Activated CD8-positive, alpha-beta memory T cell treated with anti-CD3 and anti-CD28 coated beads, Interleukin-2, amount 10 ng/mL, durations not matched to agents 7 days and 5 days (primary cell): ENCODE results near the gene POM121L2. TPM values are rescaled to one million over a fixed set of nuclear protein-coding genes. Genes with fewer than 3 reads are reported as not detected.

ENCODE experiments used
- ATAC-seq: fragments of 150-1000 bp; cut with Tn5 transposase; one replicate; pipeline ENCODE4 v1.10.0; 2021; ENCODE audit warnings: moderate library complexity
- CTCF ChIA-PET: fragments of 350-600 bp; sonication (Branson Sonifier 250); formaldehyde crosslinking; loops from one replicate; lab custom pipeline; 2021; ENCODE audit warnings: antibody characterized with exemption; lab: Charles Lee
- DNase-seq: peaks from one replicate; pipeline ENCODE4 v3.0.0-alpha.2; 2020
- H3K27ac Mint-ChIP-seq: one replicate; pipeline ENCODE4 v1.8.0; 2021; ENCODE audit warnings: mild to moderate bottlenecking, mixed read lengths
- H3K27me3 Mint-ChIP-seq: one replicate; pipeline ENCODE4 v1.8.0; 2021; ENCODE audit warnings: mixed read lengths
- H3K36me3 Mint-ChIP-seq: one replicate; pipeline ENCODE4 v1.8.0; 2021; ENCODE audit warnings: mild to moderate bottlenecking, mixed read lengths
- H3K4me1 Mint-ChIP-seq: one replicate; pipeline ENCODE4 v1.8.0; 2021; ENCODE audit warnings: mixed read lengths
- H3K4me3 Mint-ChIP-seq: one replicate; pipeline ENCODE4 v1.8.0; 2021; ENCODE audit warnings: mild to moderate bottlenecking, moderate library complexity, mixed read lengths
- H3K9me3 Mint-ChIP-seq: one replicate; pipeline ENCODE4 v1.8.0; 2022; ENCODE audit warnings: low read depth, mixed read lengths
- total RNA-seq, 2 experiments: library from RNA; stranded (reverse); gene quantifications; one replicate each; pipeline ENCODE4 v1.2.3, GENCODE V29; 2021

POM121L2 gene
- not detected for total RNA-seq

- H3K4me1 Mint-ChIP-seq = peaks cover 10% of the 10 kb centered on the region
- no peak within 1 kb of the TSS for H3K27ac Mint-ChIP-seq
- ATAC-seq (peak; percentile 76), DNase-seq (peak; percentile 73)
- peak within 1 kb of the TSS; percentile 70 for H3K4me3 Mint-ChIP-seq
- no peaks in the 10 kb centered on the region for H3K36me3 Mint-ChIP-seq
- CTCF ChIA-PET = interaction anchor here (0.6 to 2.9 kb wide), 19 partner anchors 9 to 477 kb away, joined by 3 to 13 read pairs (median 3); partner anchors contain the start of gene ZNF391
- no peaks in the 10 kb centered on the region for H3K9me3 Mint-ChIP-seq
- H3K27me3 Mint-ChIP-seq = peaks cover 76% of the 10 kb centered on the region
Observed at GRCh38 chr6:27312146-27312949, at the start of gene POM121L2. TSS of gene POM121L2 (minus strand) at chr6:27312273. CDS start at chr6:27312170, 103 bp downstream.

- peaks cover 34% of the 10 kb centered on the region for H3K9me3 Mint-ChIP-seq
- H3K4me3 Mint-ChIP-seq = no peak overlapping the region
- no peak for ATAC-seq
- H3K36me3 Mint-ChIP-seq = no peaks in the 10 kb centered on the region
- H3K27ac Mint-ChIP-seq = no peak overlapping the region
- DNase-seq = no peak
- H3K4me1 Mint-ChIP-seq = no peaks in the 10 kb centered on the region
- CTCF ChIA-PET = no interaction called here
- no peaks in the 10 kb centered on the region for H3K27me3 Mint-ChIP-seq
Observed at GRCh38 chr6:27359231-27359630, 47.2 kb upstream of the POM121L2 start.

GRCh38 chr6:27358786-27359185, 46.7 kb upstream of the POM121L2 start:
- Mint-ChIP-seq H3K27ac (no peak overlapping the region), H3K27me3 (no peaks in the 10 kb centered on the region), H3K4me1 (no peaks in the 10 kb centered on the region), H3K9me3 (peaks cover 34% of the 10 kb centered on the region), H3K36me3 (no peaks in the 10 kb centered on the region), H3K4me3 (no peak overlapping the region)
- CTCF ChIA-PET = no interaction called here
- ATAC-seq (no peak), DNase-seq (no peak)

- ATAC-seq (no peak), DNase-seq (no peak)
- peaks cover 2% of the 10 kb centered on the region for H3K36me3 Mint-ChIP-seq
- no peaks in the 10 kb centered on the region for H3K27me3 Mint-ChIP-seq
- H3K27ac Mint-ChIP-seq = no peak overlapping the region
- peaks cover 9% of the 10 kb centered on the region for H3K9me3 Mint-ChIP-seq
- H3K4me3 Mint-ChIP-seq = no peak overlapping the region
- no peaks in the 10 kb centered on the region for H3K4me1 Mint-ChIP-seq
- CTCF ChIA-PET = no interaction called here
Observed at GRCh38 chr6:27352850-27353249, 40.8 kb upstream of the POM121L2 start.

GRCh38 chr6:27334141-27334540, 22.1 kb upstream of the POM121L2 start:
- peaks cover 2% of the 10 kb centered on the region for H3K9me3 Mint-ChIP-seq
- peaks cover 4% of the 10 kb centered on the region for H3K36me3 Mint-ChIP-seq
- no peak overlapping the region for H3K4me3 Mint-ChIP-seq
- H3K27ac Mint-ChIP-seq = no peak overlapping the region
- H3K4me1 Mint-ChIP-seq = peaks cover 15% of the 10 kb centered on the region
- peaks cover 40% of the 10 kb centered on the region for H3K27me3 Mint-ChIP-seq
- CTCF ChIA-PET = interaction anchor here (1.7 kb wide), 1 partner anchor 418 kb away, joined by 4 read pairs; no protein-coding TSS in a partner anchor
- DNase-seq (no peak), ATAC-seq (no peak)

GRCh38 chr6:27333642-27334040, 21.6 kb upstream of the POM121L2 start:
- Mint-ChIP-seq H3K4me3 (peak overlapping the region; percentile 71), H3K9me3 (peaks cover 2% of the 10 kb centered on the region), H3K36me3 (peaks cover 4% of the 10 kb centered on the region), H3K27ac (no peak overlapping the region), H3K27me3 (peaks cover 40% of the 10 kb centered on the region), H3K4me1 (peaks cover 15% of the 10 kb centered on the region)
- ATAC-seq (no peak), DNase-seq (no peak)
- CTCF ChIA-PET = interaction anchor here (1.7 kb wide), 1 partner anchor 419 kb away, joined by 4 read pairs; no protein-coding TSS in a partner anchor

- Mint-ChIP-seq H3K27me3 (peaks cover 37% of the 10 kb centered on the region), H3K4me1 (peaks cover 15% of the 10 kb centered on the region), H3K4me3 (peak overlapping the region; percentile 71), H3K36me3 (peaks cover 4% of the 10 kb centered on the region), H3K9me3 (peaks cover 2% of the 10 kb centered on the region), H3K27ac (peak overlapping the region; percentile 48)
- DNase-seq (peak; percentile 57), ATAC-seq (peak; percentile 67)
- CTCF ChIA-PET = interaction anchor here (1.3 to 1.7 kb wide), 2 partner anchors 206 to 419 kb away, joined by 3 to 4 read pairs; no protein-coding TSS in a partner anchor
Observed at GRCh38 chr6:27332692-27333641, 20.9 kb upstream of the POM121L2 start.

GRCh38 chr6:27327023-27327738, 15.1 kb upstream of the POM121L2 start:
- Mint-ChIP-seq H3K36me3 (no peaks in the 10 kb centered on the region), H3K27me3 (peaks cover 38% of the 10 kb centered on the region), H3K4me3 (no peak overlapping the region), H3K4me1 (no peaks in the 10 kb centered on the region), H3K9me3 (no peaks in the 10 kb centered on the region), H3K27ac (no peak overlapping the region)
- DNase-seq (no peak), ATAC-seq (no peak)
- CTCF ChIA-PET = no interaction called here

GRCh38 chr6:27321901-27322300, 9.8 kb upstream of the POM121L2 start:
- no peak for ATAC-seq
- CTCF ChIA-PET = no interaction called here
- H3K4me3 Mint-ChIP-seq = no peak overlapping the region
- DNase-seq = no peak
- no peak overlapping the region for H3K27ac Mint-ChIP-seq
- H3K9me3 Mint-ChIP-seq = no peaks in the 10 kb centered on the region
- no peaks in the 10 kb centered on the region for H3K36me3 Mint-ChIP-seq
- no peaks in the 10 kb centered on the region for H3K4me1 Mint-ChIP-seq
- H3K27me3 Mint-ChIP-seq = peaks cover 38% of the 10 kb centered on the region

GRCh38 chr6:27321370-27321769, 9.3 kb upstream of the POM121L2 start:
- peaks cover 39% of the 10 kb centered on the region for H3K27me3 Mint-ChIP-seq
- no peak overlapping the region for H3K27ac Mint-ChIP-seq
- no peak overlapping the region for H3K4me3 Mint-ChIP-seq
- H3K9me3 Mint-ChIP-seq = no peaks in the 10 kb centered on the region
- no peaks in the 10 kb centered on the region for H3K4me1 Mint-ChIP-seq
- CTCF ChIA-PET = no interaction called here
- no peak for ATAC-seq
- DNase-seq = no peak
- no peaks in the 10 kb centered on the region for H3K36me3 Mint-ChIP-seq

- Mint-ChIP-seq H3K36me3 (no peaks in the 10 kb centered on the region), H3K27ac (no peak overlapping the region), H3K9me3 (no peaks in the 10 kb centered on the region), H3K4me1 (no peaks in the 10 kb centered on the region), H3K4me3 (no peak overlapping the region), H3K27me3 (peaks cover 37% of the 10 kb centered on the region)
- CTCF ChIA-PET = no interaction called here
- no peak for ATAC-seq
- no peak for DNase-seq
Observed at GRCh38 chr6:27318973-27319372, 6.9 kb upstream of the POM121L2 start.

- Mint-ChIP-seq H3K27me3 (peaks cover 74% of the 10 kb centered on the region), H3K4me3 (no peak overlapping the region), H3K4me1 (peaks cover 10% of the 10 kb centered on the region), H3K36me3 (no peaks in the 10 kb centered on the region), H3K27ac (no peak overlapping the region), H3K9me3 (no peaks in the 10 kb centered on the region)
- DNase-seq = no peak
- ATAC-seq = no peak
- CTCF ChIA-PET = interaction anchor here (2.9 kb wide), 1 partner anchor 295 kb away, joined by 13 read pairs; no protein-coding TSS in a partner anchor
Observed at GRCh38 chr6:27314046-27314445, 2.0 kb upstream of the POM121L2 start.

GRCh38 chr6:27312950-27313271, 838 bp upstream of the POM121L2 start:
- H3K36me3 Mint-ChIP-seq = no peaks in the 10 kb centered on the region
- no peak for ATAC-seq

More at GRCh38 chr6:27312950-27313271, 838 bp upstream of the POM121L2 start:
- CTCF ChIA-PET = interaction anchor here (0.7 to 2.9 kb wide), 17 partner anchors 9 to 477 kb away, joined by 3 to 13 read pairs (median 3); partner anchors contain the start of gene ZNF391
- peak overlapping the region; percentile 70 for H3K4me3 Mint-ChIP-seq
- DNase-seq = no peak
- H3K9me3 Mint-ChIP-seq = no peaks in the 10 kb centered on the region
- peaks cover 10% of the 10 kb centered on the region for H3K4me1 Mint-ChIP-seq
- H3K27ac Mint-ChIP-seq = no peak overlapping the region
- H3K27me3 Mint-ChIP-seq = peaks cover 76% of the 10 kb centered on the region
